Stimulated activated CD4-positive, alpha-beta T cell treated with anti-CD3 and anti-CD28 coated beads, Interleukin-4, amount 100 ng/mL, for 1 hour (primary cell): ENCODE results near the gene CD9.
"Not testable (repeated sequence)": the region's sequence is repeated elsewhere in the genome, so short reads cannot be mapped to it uniquely, and the experiment has no call there.

Source experiments
- DNase-seq: peaks from one replicate; pipeline ENCODE4 v3.0.0-alpha.2; 2020

Gene CD9

DNA sequence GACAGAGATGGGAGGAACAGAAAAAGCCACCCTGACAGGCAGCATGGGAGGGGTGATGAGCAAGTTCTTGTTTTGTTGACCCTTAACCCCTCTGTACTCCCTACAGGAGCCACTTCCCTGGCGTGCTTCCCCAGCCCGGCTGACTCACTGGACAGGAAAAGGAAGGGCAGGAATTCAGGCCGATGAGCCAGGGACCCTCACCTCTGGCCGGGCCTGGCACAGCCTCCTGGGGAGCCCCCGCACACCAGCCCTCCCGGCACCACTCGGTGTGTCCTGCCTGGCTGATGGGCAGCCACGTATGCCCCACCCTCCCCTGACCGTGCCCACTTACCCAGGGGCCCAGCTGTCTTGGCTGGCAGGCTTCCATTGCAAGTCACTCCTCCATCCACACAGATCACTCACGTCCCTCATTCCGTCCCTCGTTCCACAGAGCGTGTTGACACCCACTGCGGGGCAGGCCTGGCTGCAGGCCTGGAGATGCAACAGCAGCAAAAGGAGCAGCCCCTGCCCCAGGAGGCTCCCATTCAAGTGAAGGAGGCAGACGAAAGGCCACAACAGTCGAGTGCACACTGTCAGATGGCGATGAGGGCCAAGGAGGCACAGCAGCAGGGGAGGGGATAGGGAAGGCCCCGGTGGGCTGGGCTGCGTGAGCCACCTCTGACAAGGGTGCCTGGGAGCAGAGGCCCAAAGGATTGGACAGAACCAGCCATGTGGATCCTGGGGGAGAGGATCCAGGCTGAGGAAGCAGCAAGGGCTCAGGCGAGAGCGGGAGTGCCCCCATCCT lies 19.7 kb upstream of the CD9 start:
- DNase-seq, result no peak

DNA sequence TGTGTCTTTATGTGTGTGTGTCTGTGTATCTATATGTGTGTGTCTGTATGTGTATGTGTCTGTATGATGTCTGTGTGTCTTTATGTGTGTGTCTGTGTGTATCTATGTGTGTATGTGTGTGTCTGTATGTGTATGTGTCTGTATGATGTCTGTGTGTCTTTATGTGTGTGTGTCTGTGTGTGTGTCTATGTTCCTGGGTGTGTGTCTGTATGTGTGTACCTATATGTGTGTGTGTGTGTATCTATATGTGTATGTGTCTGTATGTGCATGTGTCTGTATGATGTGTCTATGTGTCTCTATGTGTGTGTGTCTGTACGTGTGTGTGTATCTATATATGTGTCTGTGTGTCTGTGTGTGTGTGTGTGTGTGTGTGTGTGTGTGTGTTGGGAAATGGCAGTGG lies 19.0 kb upstream of the CD9 start:
- no peak for DNase-seq

DNA sequence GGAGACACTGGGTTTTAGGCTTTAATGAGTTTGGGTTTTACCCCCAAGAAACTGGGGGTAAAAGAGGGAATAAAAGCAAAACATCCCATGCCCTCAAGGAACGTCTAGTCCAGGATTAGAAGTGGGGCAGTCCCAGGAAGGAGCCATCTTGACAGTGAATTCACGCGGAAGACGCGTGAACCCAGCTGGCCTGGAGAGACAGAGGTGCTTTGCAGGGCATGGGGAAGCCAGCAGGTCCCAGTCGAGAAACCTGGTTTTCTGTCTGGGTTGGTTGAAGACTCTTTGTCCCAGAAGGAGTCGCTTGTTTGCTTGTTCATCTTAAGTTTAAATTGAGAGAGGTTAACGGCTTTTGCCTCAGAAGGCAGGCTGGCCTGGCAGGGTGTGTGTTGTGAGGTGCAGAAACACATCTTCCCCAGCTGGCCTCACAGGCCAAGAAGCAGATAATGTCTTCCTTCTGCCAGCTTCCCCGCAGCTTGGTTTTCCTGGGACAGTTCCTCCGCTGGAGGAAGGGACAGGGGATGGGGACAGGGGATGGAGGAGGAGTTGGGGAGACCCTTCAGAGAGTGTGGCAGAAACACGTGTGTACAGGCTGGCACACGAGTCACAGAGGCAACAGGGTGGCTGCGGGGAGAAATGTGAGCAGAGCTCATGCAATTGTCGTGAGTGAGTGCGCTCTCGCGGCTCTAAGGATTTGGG lies 18.5 kb upstream of the CD9 start:
- DNase-seq, result no peak

DNA sequence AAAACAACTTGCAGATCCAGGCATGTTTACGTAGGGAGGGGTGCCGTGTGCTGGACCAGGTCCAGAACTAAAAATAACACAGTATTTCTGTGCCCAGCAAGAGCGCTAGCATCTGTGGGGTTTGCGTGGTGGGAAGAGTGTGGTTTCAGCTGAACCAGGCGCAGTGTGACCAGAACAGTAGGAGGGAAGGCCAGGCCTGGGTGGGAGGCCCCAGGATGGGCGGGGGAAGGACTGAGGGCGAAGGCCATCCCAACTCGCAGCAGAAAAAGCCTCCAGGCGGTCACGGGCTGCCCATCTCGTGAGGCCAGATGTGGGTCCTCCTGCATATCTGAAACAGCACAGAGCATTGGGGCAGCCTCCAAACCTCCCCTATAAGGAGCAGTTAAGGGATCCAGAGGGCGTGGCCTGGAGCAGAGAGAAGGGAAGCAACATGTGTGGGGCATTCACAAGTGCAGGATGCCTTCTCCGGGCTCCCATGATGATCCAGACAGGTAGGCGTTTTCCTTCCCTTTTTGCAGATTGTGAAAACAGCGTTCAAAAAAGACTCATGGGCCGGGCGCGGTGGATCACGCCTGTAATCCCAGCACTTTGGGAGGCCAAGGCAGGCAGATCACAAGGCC lies 17.8 kb upstream of the CD9 start:
- DNase-seq, result no peak

GRCh38 chr12:6183689-6184428 lies 16.3 kb upstream of the CD9 start:
- DNase-seq, result no peak

GRCh38 chr12:6185961-6186827 lies 14.0 kb upstream of the CD9 start:
- DNase-seq, result no peak

GRCh38 chr12:6187948-6188793 lies 12.0 kb upstream of the CD9 start:
- no peak for DNase-seq

DNA sequence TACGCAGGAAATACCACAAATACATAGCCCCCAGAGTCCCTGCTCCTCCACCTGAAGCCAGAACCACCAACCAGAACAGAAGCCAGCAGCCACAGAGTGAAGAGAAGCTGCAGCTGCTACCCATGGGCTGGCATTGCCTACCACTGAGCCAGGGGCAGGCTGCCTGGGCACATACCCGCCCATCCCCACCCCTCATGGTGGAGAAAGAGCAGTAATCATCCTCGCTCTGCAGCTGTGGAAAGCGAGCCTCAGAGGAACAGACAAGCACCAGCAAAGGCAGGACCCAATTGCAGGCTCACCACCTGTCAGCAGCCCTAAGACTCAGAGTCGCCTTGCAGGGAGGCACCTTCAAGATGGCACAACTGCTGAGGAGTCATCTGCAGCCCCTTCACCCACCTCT lies 11.2 kb upstream of the CD9 start:
- no peak for DNase-seq

DNA sequence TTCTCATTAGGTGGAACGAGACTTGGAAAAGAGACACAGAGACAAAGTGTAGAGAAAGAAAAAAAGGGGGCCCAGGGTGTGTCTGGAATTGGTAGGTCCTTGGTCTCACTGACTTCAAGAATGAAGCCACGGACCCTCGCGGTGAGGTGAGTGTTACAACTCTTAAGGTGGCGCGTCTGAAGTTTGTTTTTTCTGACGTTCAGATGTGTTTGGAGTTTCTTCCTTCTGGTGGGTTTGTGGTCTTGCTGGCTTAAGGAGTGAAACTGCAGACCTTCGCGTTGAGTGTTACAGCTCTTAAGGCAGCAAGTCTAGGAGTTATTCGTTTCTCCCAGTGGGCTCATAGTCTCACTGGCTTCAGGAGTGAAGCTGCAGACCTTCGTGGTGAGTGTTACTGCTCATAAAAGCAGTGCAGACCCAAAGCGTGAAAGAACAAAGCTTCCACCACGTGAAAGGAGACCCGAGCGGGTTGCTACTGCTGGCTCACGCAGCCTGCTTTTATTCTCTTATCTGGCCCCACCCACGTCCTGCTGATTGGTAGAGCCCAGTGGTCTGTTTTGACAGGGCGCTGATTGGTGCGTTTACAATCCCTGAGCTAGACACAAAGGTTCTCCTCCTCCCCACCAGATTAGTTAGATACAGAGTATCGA lies 10.1 kb upstream of the CD9 start:
- DNase-seq, result not testable (repeated sequence)

- DNase-seq, result not testable (repeated sequence)
These were observed 9.3 kb upstream of the CD9 start for GRCh38 chr12:6190767-6191530.

GRCh38 chr12:6192604-6193380 lies 7.4 kb upstream of the CD9 start:
- no peak for DNase-seq

DNA sequence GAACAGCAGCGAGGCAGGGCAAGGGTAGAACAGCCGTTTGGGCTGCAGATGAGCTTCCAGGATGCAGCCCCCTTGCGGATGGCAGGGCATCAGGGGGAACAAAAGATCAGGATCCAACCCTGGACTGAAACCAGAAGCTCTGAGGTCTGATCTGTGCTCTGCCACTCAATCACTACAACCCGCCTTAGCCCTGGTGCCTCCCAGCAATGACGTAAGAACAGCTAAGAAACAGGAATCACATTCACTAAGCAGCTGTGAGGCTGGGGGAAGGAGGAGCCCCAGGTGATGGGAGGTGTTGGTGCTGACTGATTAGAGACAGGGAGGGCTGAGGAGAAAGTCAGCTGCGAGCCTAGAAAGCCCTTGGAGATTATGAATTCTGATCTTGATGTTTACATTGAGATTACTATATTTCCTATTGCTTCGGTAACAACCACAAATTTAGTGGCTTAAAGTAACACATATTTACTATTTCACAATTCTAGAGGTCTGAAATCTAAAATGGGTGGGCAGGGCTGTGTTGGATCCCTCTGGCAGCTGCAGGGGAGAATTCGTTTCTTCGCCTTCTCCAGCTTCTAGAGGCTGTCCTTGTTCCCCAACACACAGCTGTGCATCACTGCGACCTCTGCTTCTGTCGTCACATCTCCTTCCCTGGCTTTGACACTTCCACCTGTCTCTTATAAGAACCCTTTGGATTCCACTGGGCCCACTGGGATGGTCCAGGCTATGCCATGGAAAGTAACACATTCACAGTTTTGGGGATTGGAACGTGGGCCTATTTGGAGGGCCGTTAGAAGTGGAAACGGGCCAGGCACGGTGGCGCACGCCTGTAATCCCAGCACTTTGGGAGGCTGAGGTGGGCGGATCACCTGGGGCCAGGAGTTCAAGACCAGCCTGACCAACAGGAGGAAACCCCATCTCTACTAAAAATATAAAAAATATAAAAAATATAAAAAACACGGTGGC lies 6.1 kb upstream of the CD9 start:
- DNase-seq, result no peak

GRCh38 chr12:6195665-6196535 lies 4.3 kb upstream of the CD9 start:
- peak; percentile 75 for DNase-seq

- no peak for DNase-seq
These were observed 2.1 kb upstream of the CD9 start for GRCh38 chr12:6198051-6198450.

- DNase-seq, result no peak
These were observed 1.6 kb upstream of the CD9 start for GRCh38 chr12:6198556-6198955.

- DNase-seq, result no peak
These were observed 1.1 kb upstream of the CD9 start for GRCh38 chr12:6198985-6199530.
